HG02852 (cell line): ENCODE data around the gene PRKAA2.
"Not testable (repeated sequence)": the region's sequence is repeated elsewhere in the genome, so short reads cannot be mapped to it uniquely, and the experiment has no call there.

Experiments used
- ATAC-seq: cut with Tn5 transposase; IDR thresholded peaks from one replicate; pipeline ENCODE4 v1.9.1; 2021; ENCODE audit warnings: mild to moderate bottlenecking, moderate library complexity; ENCODE audit not compliant: unreplicated experiment

The PRKAA2 gene

GRCh38 chr1:56644919-56645676 lies at the start of gene PRKAA2:
TSS of gene PRKAA2 (plus strand) at chr1:56645314. CDS start at chr1:56645388, 74 bp downstream.
- peak; percentile 61 for ATAC-seq

- not testable (repeated sequence) for ATAC-seq
Measured at GRCh38 chr1:56595397-56596191, 49.5 kb upstream of the PRKAA2 start.

GRCh38 chr1:56610097-56610496 lies 35.0 kb upstream of the PRKAA2 start:
- not testable (repeated sequence) for ATAC-seq

- ATAC-seq = not testable (repeated sequence)
Measured at GRCh38 chr1:56610770-56611169, 34.3 kb upstream of the PRKAA2 start.

GRCh38 chr1:56617141-56617540 lies 28.0 kb upstream of the PRKAA2 start:
- no peak for ATAC-seq

- ATAC-seq = no peak
Measured at GRCh38 chr1:56625819-56626440, 19.2 kb upstream of the PRKAA2 start.

- ATAC-seq = no peak
Measured at GRCh38 chr1:56626546-56626945, 18.6 kb upstream of the PRKAA2 start.

GRCh38 chr1:56627019-56627635 lies 18.0 kb upstream of the PRKAA2 start:
- no peak for ATAC-seq

GRCh38 chr1:56627636-56628039 lies 17.5 kb upstream of the PRKAA2 start:
- no peak for ATAC-seq

- ATAC-seq = no peak
Measured at GRCh38 chr1:56630786-56631185, 14.3 kb upstream of the PRKAA2 start.

- ATAC-seq = no peak
Measured at GRCh38 chr1:56631901-56632300, 13.2 kb upstream of the PRKAA2 start.

- ATAC-seq = no peak
Measured at GRCh38 chr1:56634981-56635380, 10.1 kb upstream of the PRKAA2 start.

GRCh38 chr1:56638248-56638647 lies 6.9 kb upstream of the PRKAA2 start:
- no peak for ATAC-seq

GRCh38 chr1:56639211-56639610 lies 5.9 kb upstream of the PRKAA2 start:
- ATAC-seq = no peak

GRCh38 chr1:56643661-56644060 lies 1.5 kb upstream of the PRKAA2 start:
- no peak for ATAC-seq

GRCh38 chr1:56644064-56644918 lies 823 bp upstream of the PRKAA2 start:
- no peak for ATAC-seq

- ATAC-seq = no peak
Measured at GRCh38 chr1:56645677-56646305, 677 bp downstream of the PRKAA2 start.

GRCh38 chr1:56646611-56647010 lies 1.5 kb downstream of the PRKAA2 start:
- ATAC-seq = no peak

GRCh38 chr1:56647106-56647505 lies 2.0 kb downstream of the PRKAA2 start:
- ATAC-seq = no peak

- ATAC-seq = no peak
Measured at GRCh38 chr1:56648546-56648945, 3.4 kb downstream of the PRKAA2 start.
